Upper lobe of left lung (tissue), 6 donors: ENCODE measurements around the gene FHIT. TPM values are rescaled to one million over a fixed set of nuclear protein-coding genes. Genes with fewer than 3 reads are reported as not detected.

Source experiments
- ATAC-seq, 2 donors: fragments of 200-7000 bp; cut with Tn5 transposase; one replicate each; pipeline ENCODE4 v1.9.1; 2022; ENCODE audit warnings: mild to moderate bottlenecking in 2 of 2, moderate library complexity in 2 of 2; ENCODE audit not compliant: low FRiP score in 2 of 2
- DNase-seq, 2 donors: peaks; one replicate each; pipeline ENCODE4 v3.0.0-alpha.2; 2019 to 2020
- H3K27ac ChIP-seq, 4 donors: fragments of 200-600 bp; sonication (generic); one replicate each; pipeline ENCODE4 v1.5.1; 2016 to 2019
- H3K27me3 ChIP-seq, 4 donors: fragments of 200-600 bp; sonication (generic); one replicate each; pipeline ENCODE4 v1.5.1; 2017 to 2019
- H3K36me3 ChIP-seq, 4 donors: fragments of 200-600 bp; sonication (generic); one replicate each; pipeline ENCODE4 v1.5.1; 2016 to 2019
- H3K4me1 ChIP-seq, 4 donors: fragments of 200-600 bp; sonication (generic); one replicate each; pipeline ENCODE4 v1.5.1; 2018 to 2019
- H3K4me3 ChIP-seq, 4 donors: fragments of 200-600 bp; sonication (generic); one replicate each; pipeline ENCODE4 v1.5.1; 2017 to 2019; ENCODE audit warnings: mild to moderate bottlenecking in 2 of 4, moderate library complexity in 1 of 4
- H3K9me3 ChIP-seq, 4 donors: fragments of 200-600 bp; sonication (generic); one replicate each; pipeline ENCODE4 v1.5.1; 2018 to 2019
- CTCF ChIP-seq, 6 experiments: fragments of 450-650 bp in 4 of 6; fragments of 200-600 bp in 2 of 6; sonication (generic) in 2 of 6; IDR thresholded peaks; one replicate each; pipeline ENCODE4 v1.5.1; 2016 to 2019; ENCODE audit warnings: antibody characterized with exemption in 6 of 6
- EP300 ChIP-seq, 4 donors: sonication (generic); formaldehyde crosslinking; IDR thresholded peaks; one replicate each; pipeline ENCODE4 v1.5.1; 2017; ENCODE audit warnings: antibody characterized with exemption in 4 of 4, control low read depth in 2 of 4
- POLR2A ChIP-seq, 4 donors: fragments of 450-650 bp; IDR thresholded peaks; one replicate each; pipeline ENCODE4 v1.5.1; 2016 to 2017; ENCODE audit warnings: antibody characterized with exemption in 4 of 4, mild to moderate bottlenecking in 2 of 4
- POLR2AphosphoS5 ChIP-seq, 2 donors: sonication (generic); formaldehyde crosslinking; IDR thresholded peaks; one replicate each; pipeline ENCODE4 v1.5.1; 2017; ENCODE audit warnings: antibody characterized with exemption in 2 of 2
- WGBS, 2 donors: methylation state at CpG; one replicate each; pipeline ENCODE4 v1.1.5; 2017 to 2018; 5-methylcytosine and 5-hydroxymethylcytosine counted together
- total RNA-seq, 6 donors: library from RNA; depleted of rRNA in 4 of 6; stranded (reverse); fragments of >200 nt in 4 of 6; gene quantifications; one replicate each; pipeline versions ENCODE4 v1.1.0 to v1.2.1, GENCODE V29; 2016 to 2021
- donor health status: DM: no; HTN: no; CAD: no; lungs with moderate emphysema.
- donor health status: DM: no; HTN: yes; CAD: no; lungs with severe emphysema.

The FHIT gene
- total RNA-seq, 6 donors from 2014 or later: 6.8 to 56.6 (median 11.1) TPM

- Histone ChIP-seq H3K4me1 (no peaks in the 10 kb centered on the region), H3K9me3 (no peaks in the 10 kb centered on the region), H3K27me3 (no peaks in the 10 kb centered on the region), H3K27ac (no peak overlapping the region), H3K36me3 (no peaks in the 10 kb centered on the region), H3K4me3 (no peak overlapping the region)
- ATAC-seq (no peak), DNase-seq (no peak)
- TF ChIP-seq POLR2A (IDR thresholded peaks at IDR 0.05) (no peak), POLR2AphosphoS5 (IDR thresholded peaks at IDR 0.05) (no peak)
- WGBS, 2 donors: 95 to 98% methylated on average over 2 of the region's 2 CpGs
These were observed 667.0 kb downstream of the FHIT start for GRCh38 chr3:60584250-60584649.

GRCh38 chr3:60582288-60582687 is 669.0 kb downstream of the FHIT start:
- Histone ChIP-seq H3K36me3 (no peaks in the 10 kb centered on the region), H3K4me1 (no peaks in the 10 kb centered on the region), H3K27ac (no peak overlapping the region), H3K9me3 (no peaks in the 10 kb centered on the region), H3K27me3 (no peaks in the 10 kb centered on the region), H3K4me3 (no peak overlapping the region)
- no peak for TF ChIP-seq POLR2A (IDR thresholded peaks at IDR 0.05)
- TF ChIP-seq EP300 (IDR thresholded peaks at IDR 0.05): no peak
- TF ChIP-seq CTCF (IDR thresholded peaks at IDR 0.05): peak in 3 of 6 experiments; percentile 11 to 22 (median 20)
- no peak for TF ChIP-seq POLR2AphosphoS5 (IDR thresholded peaks at IDR 0.05)
- no peak for DNase-seq
- 68 to 75% methylated on average over 3 of the region's 3 CpGs for WGBS, 2 donors
- ATAC-seq: no peak

GRCh38 chr3:60580809-60581208 is 670.4 kb downstream of the FHIT start:
- ATAC-seq: no peak
- 89 to 92% methylated on average over 5 of the region's 5 CpGs for WGBS, 2 donors
- no peak overlapping the region for H3K27ac ChIP-seq

GRCh38 chr3:60579734-60580133 is 671.5 kb downstream of the FHIT start:
- 70 to 78% methylated on average over 5 of the region's 5 CpGs for WGBS, 2 donors
- Histone ChIP-seq H3K27me3 (no peaks in the 10 kb centered on the region), H3K4me1 (no peaks in the 10 kb centered on the region), H3K9me3 (no peaks in the 10 kb centered on the region), H3K4me3 (no peak overlapping the region), H3K36me3 (no peaks in the 10 kb centered on the region), H3K27ac (no peak overlapping the region)
- no peak for DNase-seq
- ATAC-seq: peak in 1 of 2 donors; percentile 77
- TF ChIP-seq POLR2AphosphoS5 (IDR thresholded peaks at IDR 0.05) (no peak), CTCF (IDR thresholded peaks at IDR 0.05) (no peak), POLR2A (IDR thresholded peaks at IDR 0.05) (no peak), EP300 (IDR thresholded peaks at IDR 0.05) (no peak)

More at GRCh38 chr3:60580809-60581208, 670.4 kb downstream of the FHIT start:
- no peak for TF ChIP-seq CTCF (IDR thresholded peaks at IDR 0.05)
- TF ChIP-seq POLR2A (IDR thresholded peaks at IDR 0.05): no peak
- TF ChIP-seq EP300 (IDR thresholded peaks at IDR 0.05): no peak
- no peak for TF ChIP-seq POLR2AphosphoS5 (IDR thresholded peaks at IDR 0.05)
- Histone ChIP-seq H3K4me1 (no peaks in the 10 kb centered on the region), H3K36me3 (no peaks in the 10 kb centered on the region), H3K4me3 (no peak overlapping the region), H3K9me3 (no peaks in the 10 kb centered on the region), H3K27me3 (no peaks in the 10 kb centered on the region)
- no peak for DNase-seq

GRCh38 chr3:60578936-60579335 is 672.3 kb downstream of the FHIT start:
- Histone ChIP-seq H3K27ac (no peak overlapping the region), H3K27me3 (no peaks in the 10 kb centered on the region), H3K36me3 (no peaks in the 10 kb centered on the region), H3K9me3 (no peaks in the 10 kb centered on the region), H3K4me1 (no peaks in the 10 kb centered on the region), H3K4me3 (no peak overlapping the region)
- TF ChIP-seq CTCF (IDR thresholded peaks at IDR 0.05) (no peak), EP300 (IDR thresholded peaks at IDR 0.05) (no peak), POLR2A (IDR thresholded peaks at IDR 0.05) (no peak), POLR2AphosphoS5 (IDR thresholded peaks at IDR 0.05) (no peak)
- ATAC-seq (no peak), DNase-seq (no peak)
- 88 to 100% methylated on average over 1 of the region's 1 CpG for WGBS, 2 donors
